Cardiac muscle cell (in vitro differentiated cells and primary cell): ENCODE measurements around the gene GRK1. TPM values are rescaled to one million over a fixed set of nuclear protein-coding genes. Genes with fewer than 3 reads are reported as not detected.

Source experiments
- DNase-seq, 2 donors: peaks; one replicate each; pipeline versions ENCODE4 v3.0.0 to v3.0.0-alpha.2; 2010 to 2017; ENCODE audit warnings: low read depth in 1 of 2, low spot score in 1 of 2
- H3K27ac ChIP-seq: fragments of 200-600 bp; sonication (generic); 2 replicates; pipeline ENCODE4 v1.5.1; 2016
- H3K27me3 ChIP-seq: fragments of 200-600 bp; sonication (generic); 2 replicates; pipeline ENCODE4 v1.6.0; 2016; ENCODE audit warnings: control low read depth
- H3K36me3 ChIP-seq: fragments of 200-600 bp; sonication (generic); 2 replicates; pipeline ENCODE4 v1.5.1; 2016; ENCODE audit warnings: control low read depth
- H3K4me1 ChIP-seq: fragments of 200-600 bp; sonication (generic); 2 replicates; pipeline ENCODE4 v1.8.1; 2017; ENCODE audit warnings: low read depth, mild to moderate bottlenecking, mixed run types
- H3K4me3 ChIP-seq: fragments of 200-600 bp; sonication (generic); 2 replicates; pipeline ENCODE4 v1.5.1; 2016; ENCODE audit warnings: mild to moderate bottlenecking
- H3K9me3 ChIP-seq: fragments of 200-600 bp; sonication (generic); 2 replicates; pipeline ENCODE4 v1.5.1; 2017; ENCODE audit warnings: low read depth, mild to moderate bottlenecking, control low read depth
- polyA plus RNA-seq: library from polyadenylated mRNA; unstranded; fragments of >200 nt; fragmentation: Nextera tagmentation; extraction: Ambion mirVana; gene quantifications from 2 replicates; pipeline ENCODE4 v1.2.1, GENCODE V29; 2016
- total RNA-seq: library from RNA; depleted of rRNA; stranded (reverse); fragments of >200 nt; gene quantifications from 2 replicates; pipeline ENCODE4 v1.2.3, GENCODE V29; 2016
- TF ChIP-seq, protein P1 (sequence below): IDR thresholded peaks from 2 replicates; pipeline ENCODE4 v1.5.1; 2012; ENCODE audit warnings: low read depth, mild to moderate bottlenecking, low read length

Gene GRK1
- total and polyA plus RNA-seq, 2 experiments from 2014 or later: 0.13 to 0.21 TPM

DNA sequence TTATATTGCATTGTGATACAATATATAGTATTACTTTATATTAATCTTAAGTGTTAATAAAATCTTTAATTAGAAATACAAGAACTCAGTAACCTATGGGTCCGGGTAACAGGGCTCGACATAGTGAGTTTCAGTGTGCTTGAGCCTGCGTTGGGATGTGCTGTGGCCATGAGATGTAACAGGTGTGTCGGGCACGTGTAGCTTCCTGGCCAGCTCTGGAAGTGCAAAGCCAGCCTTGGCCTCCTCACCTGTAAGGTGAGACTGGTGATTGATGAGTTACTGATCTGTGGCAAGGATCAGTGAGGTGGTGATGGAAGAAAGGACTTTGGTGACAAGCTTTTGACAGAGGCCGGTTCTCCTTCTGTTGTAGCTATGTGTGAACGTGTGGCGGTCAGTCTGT, 28.2 kb upstream of the GRK1 start:
- Histone ChIP-seq H3K27ac (no peak overlapping the region), H3K9me3 (no peaks in the 10 kb centered on the region), H3K4me3 (no peak overlapping the region), H3K4me1 (no peaks in the 10 kb centered on the region), H3K27me3 (no peaks in the 10 kb centered on the region), H3K36me3 (peaks cover 37% of the 10 kb centered on the region)
- DNase-seq: no peak
- TF ChIP-seq, protein P1, sequence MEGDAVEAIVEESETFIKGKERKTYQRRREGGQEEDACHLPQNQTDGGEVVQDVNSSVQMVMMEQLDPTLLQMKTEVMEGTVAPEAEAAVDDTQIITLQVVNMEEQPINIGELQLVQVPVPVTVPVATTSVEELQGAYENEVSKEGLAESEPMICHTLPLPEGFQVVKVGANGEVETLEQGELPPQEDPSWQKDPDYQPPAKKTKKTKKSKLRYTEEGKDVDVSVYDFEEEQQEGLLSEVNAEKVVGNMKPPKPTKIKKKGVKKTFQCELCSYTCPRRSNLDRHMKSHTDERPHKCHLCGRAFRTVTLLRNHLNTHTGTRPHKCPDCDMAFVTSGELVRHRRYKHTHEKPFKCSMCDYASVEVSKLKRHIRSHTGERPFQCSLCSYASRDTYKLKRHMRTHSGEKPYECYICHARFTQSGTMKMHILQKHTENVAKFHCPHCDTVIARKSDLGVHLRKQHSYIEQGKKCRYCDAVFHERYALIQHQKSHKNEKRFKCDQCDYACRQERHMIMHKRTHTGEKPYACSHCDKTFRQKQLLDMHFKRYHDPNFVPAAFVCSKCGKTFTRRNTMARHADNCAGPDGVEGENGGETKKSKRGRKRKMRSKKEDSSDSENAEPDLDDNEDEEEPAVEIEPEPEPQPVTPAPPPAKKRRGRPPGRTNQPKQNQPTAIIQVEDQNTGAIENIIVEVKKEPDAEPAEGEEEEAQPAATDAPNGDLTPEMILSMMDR: no peak

DNA sequence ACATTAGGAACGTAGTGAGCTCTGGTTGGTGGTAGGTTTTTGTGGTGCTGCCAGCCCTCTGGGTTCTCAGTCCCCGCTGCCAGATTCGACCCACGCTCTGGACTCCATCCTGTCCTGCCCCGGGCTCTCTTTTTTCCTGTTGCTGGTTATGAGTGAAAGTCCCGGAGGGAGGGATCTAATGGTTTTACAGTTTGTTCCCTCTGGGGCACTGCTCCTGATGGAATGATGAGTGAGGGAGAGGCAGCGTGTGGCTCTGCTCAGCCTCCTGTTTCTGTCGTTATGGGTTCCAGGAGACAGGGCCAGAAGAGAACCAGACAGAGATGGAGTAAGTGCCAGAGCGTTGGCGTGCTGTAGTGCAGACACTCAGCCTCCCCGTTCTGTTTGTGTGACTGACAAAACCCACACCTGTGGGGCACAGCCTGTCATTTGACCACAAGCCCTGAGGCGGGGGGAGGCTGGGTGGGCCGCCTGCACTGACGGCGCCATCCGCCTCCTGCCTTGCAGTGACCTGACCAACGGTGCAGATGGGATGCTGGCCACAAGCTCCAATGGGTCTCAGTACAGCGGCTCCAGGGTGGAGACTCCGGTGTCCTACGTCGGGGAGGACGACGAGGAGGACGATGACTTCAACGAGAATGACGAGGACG, 27.3 kb upstream of the GRK1 start:
- Histone ChIP-seq H3K4me1 (no peaks in the 10 kb centered on the region), H3K27ac (no peak overlapping the region), H3K36me3 (peaks cover 32% of the 10 kb centered on the region), H3K4me3 (no peak overlapping the region), H3K9me3 (no peaks in the 10 kb centered on the region), H3K27me3 (no peaks in the 10 kb centered on the region)
- DNase-seq: no peak
- TF ChIP-seq, protein P1: no peak

DNA sequence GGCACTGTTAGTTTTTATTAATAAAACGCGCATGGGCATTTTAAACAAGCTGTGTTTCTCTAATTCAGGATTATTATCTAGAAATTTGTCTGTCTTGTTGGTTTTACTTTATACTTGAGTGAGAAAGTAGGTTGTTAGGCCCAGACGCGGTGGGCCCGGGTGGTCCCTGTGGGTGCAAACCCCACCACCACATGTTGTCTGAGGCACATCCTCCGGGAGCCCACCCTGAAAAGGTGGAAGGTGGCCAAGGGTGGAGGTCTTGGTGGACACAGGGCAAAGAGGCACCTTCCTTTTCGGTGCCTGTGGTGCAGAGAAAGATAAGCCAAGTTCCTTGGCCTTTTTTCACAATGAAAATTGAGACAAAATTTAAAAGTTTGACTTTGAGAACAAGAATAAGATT, 25.6 kb upstream of the GRK1 start:
- Histone ChIP-seq H3K27ac (no peak overlapping the region), H3K4me3 (no peak overlapping the region), H3K4me1 (no peaks in the 10 kb centered on the region), H3K9me3 (no peaks in the 10 kb centered on the region), H3K27me3 (no peaks in the 10 kb centered on the region), H3K36me3 (peaks cover 25% of the 10 kb centered on the region)
- DNase-seq: no peak
- TF ChIP-seq, protein P1: no peak

DNA sequence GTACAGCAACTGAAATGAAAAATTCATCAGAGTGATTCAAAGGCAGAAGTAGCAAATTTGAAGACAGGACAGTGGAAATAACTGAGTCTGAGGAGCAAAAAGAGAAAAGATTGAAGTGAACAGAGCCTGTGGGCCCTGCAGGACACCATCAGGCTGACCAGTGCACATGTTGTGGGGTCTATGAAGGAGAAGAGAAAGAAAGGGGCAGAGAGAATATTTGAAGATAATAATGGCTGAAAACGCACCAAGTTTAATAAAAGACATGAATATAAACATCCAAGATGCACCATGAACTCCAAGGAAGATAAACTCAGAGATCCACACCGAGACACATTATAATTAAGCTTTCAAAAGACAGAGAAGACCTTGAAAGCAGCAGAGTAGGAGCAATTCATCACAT, 24.5 kb upstream of the GRK1 start:
- Histone ChIP-seq H3K27me3 (no peaks in the 10 kb centered on the region), H3K36me3 (peaks cover 14% of the 10 kb centered on the region), H3K9me3 (no peaks in the 10 kb centered on the region), H3K4me3 (no peak overlapping the region), H3K27ac (no peak overlapping the region), H3K4me1 (no peaks in the 10 kb centered on the region)
- DNase-seq: no peak
- TF ChIP-seq, protein P1: no peak

DNA sequence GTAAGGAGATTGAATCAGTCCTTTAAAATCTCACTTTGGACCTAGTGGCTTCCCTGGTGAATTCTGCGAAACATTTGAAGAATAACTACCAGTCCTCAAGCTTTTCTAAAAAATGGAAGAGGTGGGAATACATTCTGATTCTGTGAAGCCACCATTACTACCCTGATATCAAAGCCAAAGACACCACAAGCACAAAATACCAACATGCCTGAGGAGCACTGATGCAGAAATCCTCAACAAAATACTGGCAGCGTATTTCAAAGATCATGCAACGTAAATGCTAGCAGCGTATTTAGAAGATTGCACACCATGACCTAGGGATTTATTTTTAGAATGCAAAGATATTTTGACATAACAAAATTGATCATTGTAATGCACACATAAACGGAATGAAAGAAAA, 23.4 kb upstream of the GRK1 start:
- TF ChIP-seq, protein P1: no peak
- no peak overlapping the region for H3K27ac ChIP-seq
- no peaks in the 10 kb centered on the region for H3K9me3 ChIP-seq

More for the DNA sequence above, 23.4 kb upstream of the GRK1 start:
- Histone ChIP-seq H3K36me3 (peaks cover 4% of the 10 kb centered on the region), H3K27me3 (no peaks in the 10 kb centered on the region), H3K4me1 (no peaks in the 10 kb centered on the region), H3K4me3 (no peak overlapping the region)
- DNase-seq: no peak
